MM.1S (cell line): ENCODE results near the gene DTX3L.

Experiments
- DNase-seq: peaks from one replicate; pipeline ENCODE4 v3.0.0-alpha.2; 2015
- H2AFZ ChIP-seq: fragments of 300-600 bp; sonication (generic); 2 replicates; pipeline ENCODE4 v1.6.0; 2016; ENCODE audit warnings: antibody characterized with exemption, low read length
- H3F3A ChIP-seq: fragments of 300-600 bp; sonication (generic); 2 replicates; pipeline ENCODE4 v1.6.1; 2016; ENCODE audit warnings: mild to moderate bottlenecking, antibody characterized with exemption, low read length, moderate library complexity, mixed read lengths; ENCODE audit not compliant: insufficient read depth
- H3K27ac ChIP-seq: fragments of 300-600 bp; sonication (generic); 2 replicates; pipeline ENCODE4 v1.5.1; 2016; ENCODE audit warnings: mild to moderate bottlenecking, low read length
- H3K27me3 ChIP-seq: fragments of 300-600 bp; sonication (generic); replicated peaks from 2 replicates; pipeline ENCODE4 v1.6.0; 2016; ENCODE audit warnings: low read length; ENCODE audit not compliant: insufficient read depth
- H3K36me3 ChIP-seq: fragments of 300-600 bp; sonication (generic); replicated peaks from 2 replicates; pipeline ENCODE4 v1.6.1; 2016; ENCODE audit warnings: mild to moderate bottlenecking, low read length, mixed read lengths; ENCODE audit not compliant: insufficient read depth
- H3K4me1 ChIP-seq: fragments of 300-600 bp; sonication (generic); 2 replicates; pipeline ENCODE4 v1.6.1; 2016; ENCODE audit warnings: low read length, mixed read lengths
- H3K4me2 ChIP-seq: fragments of 300-600 bp; sonication (generic); 2 replicates; pipeline ENCODE4 v1.6.0; 2016; ENCODE audit warnings: low read depth, low read length
- H3K4me3 ChIP-seq: fragments of 300-600 bp; sonication (generic); 2 replicates; pipeline ENCODE4 v1.5.1; 2016; ENCODE audit warnings: low read length, mixed read lengths
- H3K79me2 ChIP-seq: fragments of 300-600 bp; sonication (generic); 2 replicates; pipeline ENCODE4 v1.6.1; 2016; ENCODE audit warnings: mixed run types, low read length, mixed read lengths
- H3K9ac ChIP-seq: fragments of 300-600 bp; sonication (generic); 2 replicates; pipeline ENCODE4 v1.6.1; 2016; ENCODE audit warnings: low read length, mixed read lengths
- H3K9me2 ChIP-seq: fragments of 300-600 bp; sonication (generic); replicated peaks from 2 replicates; pipeline ENCODE4 v1.6.1; 2016; ENCODE audit warnings: mild to moderate bottlenecking, low read length, mixed read lengths; ENCODE audit not compliant: insufficient read depth
- H3K9me3 ChIP-seq: fragments of 300-600 bp; sonication (generic); replicated peaks from 2 replicates; pipeline ENCODE4 v1.6.1; 2016; ENCODE audit warnings: mild to moderate bottlenecking, low read length, mixed read lengths; ENCODE audit not compliant: insufficient read depth
- H4K20me1 ChIP-seq: fragments of 300-600 bp; sonication (generic); 2 replicates; pipeline ENCODE4 v1.6.1; 2016; ENCODE audit warnings: mild to moderate bottlenecking, low read length, moderate library complexity, mixed read lengths; ENCODE audit not compliant: insufficient read depth
- EZH2 ChIP-seq: fragments of 300-600 bp; sonication (generic); optimal IDR thresholded peaks from 2 replicates; pipeline ENCODE3; 2017; ENCODE audit warnings: low read depth, mild to moderate bottlenecking, antibody characterized with exemption, low read length, mixed read lengths
- EZH2phosphoT487 ChIP-seq: fragments of 300-600 bp; sonication (generic); IDR thresholded peaks from 2 replicates; pipeline ENCODE4 v1.6.1; 2018; ENCODE audit warnings: antibody characterized with exemption, low read length
- TF ChIP-seq, protein P1 (sequence below): fragments of 300-600 bp; sonication (generic); IDR thresholded peaks from 2 replicates; pipeline ENCODE4 v1.5.1; 2016; ENCODE audit warnings: antibody characterized with exemption, low read length, mixed read lengths

The DTX3L gene

DNA sequence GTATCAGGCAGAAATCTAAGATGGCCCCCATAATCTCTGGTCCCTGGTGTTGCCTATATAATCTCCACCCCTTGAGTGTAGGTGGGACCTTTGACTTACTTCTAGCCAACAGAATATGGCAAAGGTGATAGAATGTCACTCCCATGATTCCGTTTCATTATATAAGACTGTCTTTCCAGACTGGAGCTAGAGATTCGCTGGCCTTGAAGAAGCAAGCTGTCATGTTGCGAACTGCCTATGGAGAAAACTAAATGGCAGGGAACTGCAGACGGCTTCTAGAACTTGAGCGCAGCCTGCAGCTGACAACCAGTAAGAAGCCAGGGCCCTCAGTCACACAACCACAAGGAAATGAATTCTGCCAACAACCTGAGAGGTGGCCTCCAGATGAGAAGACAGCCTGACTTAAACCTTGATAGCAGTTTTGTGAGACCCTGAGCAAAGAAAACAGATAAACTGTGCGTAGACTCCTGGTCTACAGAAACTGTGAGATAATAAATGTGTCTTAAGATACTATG is 47.2 kb upstream of the DTX3L start:
- no peak overlapping the region for H3K9ac ChIP-seq
- H3K9me2 ChIP-seq: no peaks in the 10 kb centered on the region
- H3K9me3 ChIP-seq: no peaks in the 10 kb centered on the region
- H3K4me1 ChIP-seq: peaks cover 7% of the 10 kb centered on the region
- no peaks in the 10 kb centered on the region for H3K27me3 ChIP-seq
- H3K79me2 ChIP-seq: peaks cover 22% of the 10 kb centered on the region
- no peak overlapping the region for H3K4me3 ChIP-seq
- TF ChIP-seq EZH2phosphoT487 (no peak), EZH2 (no peak)
- TF ChIP-seq, protein P1, sequence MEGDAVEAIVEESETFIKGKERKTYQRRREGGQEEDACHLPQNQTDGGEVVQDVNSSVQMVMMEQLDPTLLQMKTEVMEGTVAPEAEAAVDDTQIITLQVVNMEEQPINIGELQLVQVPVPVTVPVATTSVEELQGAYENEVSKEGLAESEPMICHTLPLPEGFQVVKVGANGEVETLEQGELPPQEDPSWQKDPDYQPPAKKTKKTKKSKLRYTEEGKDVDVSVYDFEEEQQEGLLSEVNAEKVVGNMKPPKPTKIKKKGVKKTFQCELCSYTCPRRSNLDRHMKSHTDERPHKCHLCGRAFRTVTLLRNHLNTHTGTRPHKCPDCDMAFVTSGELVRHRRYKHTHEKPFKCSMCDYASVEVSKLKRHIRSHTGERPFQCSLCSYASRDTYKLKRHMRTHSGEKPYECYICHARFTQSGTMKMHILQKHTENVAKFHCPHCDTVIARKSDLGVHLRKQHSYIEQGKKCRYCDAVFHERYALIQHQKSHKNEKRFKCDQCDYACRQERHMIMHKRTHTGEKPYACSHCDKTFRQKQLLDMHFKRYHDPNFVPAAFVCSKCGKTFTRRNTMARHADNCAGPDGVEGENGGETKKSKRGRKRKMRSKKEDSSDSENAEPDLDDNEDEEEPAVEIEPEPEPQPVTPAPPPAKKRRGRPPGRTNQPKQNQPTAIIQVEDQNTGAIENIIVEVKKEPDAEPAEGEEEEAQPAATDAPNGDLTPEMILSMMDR: no peak
- peaks cover 8% of the 10 kb centered on the region for H3F3A ChIP-seq
- H3K27ac ChIP-seq: no peak overlapping the region
- no peak overlapping the region for H2AFZ ChIP-seq
- H3K36me3 ChIP-seq: no peaks in the 10 kb centered on the region
- DNase-seq: no peak
- no peak overlapping the region for H3K4me2 ChIP-seq
- H4K20me1 ChIP-seq: peaks cover 15% of the 10 kb centered on the region; the same call in 1 of the 2 replicates

DNA sequence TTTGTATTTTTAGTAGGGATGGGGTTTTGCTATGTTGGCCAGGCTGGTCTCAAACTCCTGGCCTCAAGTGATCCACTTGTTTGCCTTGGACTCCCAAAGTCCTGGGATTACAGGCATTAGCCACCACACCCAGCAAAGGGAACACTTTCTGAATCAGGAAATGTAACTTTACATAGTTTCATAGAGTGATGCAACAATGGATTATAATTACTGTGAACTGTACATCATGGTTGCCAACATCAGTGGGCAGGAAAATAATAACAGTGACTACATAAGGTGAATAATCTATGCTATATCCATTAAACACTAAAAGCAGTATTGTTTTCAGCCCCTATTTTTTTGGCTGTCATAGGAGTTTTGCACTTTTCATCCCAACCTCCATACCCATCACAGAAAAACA is 44.4 kb upstream of the DTX3L start:
- Histone ChIP-seq H3K27ac (no peak overlapping the region), H3K4me1 (no peaks in the 10 kb centered on the region), H3K79me2 (no peaks in the 10 kb centered on the region), H3K9me2 (no peaks in the 10 kb centered on the region), H3K4me3 (no peak overlapping the region), H3K9ac (no peak overlapping the region), H2AFZ (no peak overlapping the region), H4K20me1 (no peaks in the 10 kb centered on the region), H3K9me3 (no peaks in the 10 kb centered on the region), H3K4me2 (no peak overlapping the region), H3F3A (no peaks in the 10 kb centered on the region; the same call in 1 of the 2 replicates), H3K27me3 (no peaks in the 10 kb centered on the region), H3K36me3 (no peaks in the 10 kb centered on the region)
- TF ChIP-seq EZH2phosphoT487 (no peak), EZH2 (no peak)
- TF ChIP-seq, protein P1: no peak
- no peak for DNase-seq

DNA sequence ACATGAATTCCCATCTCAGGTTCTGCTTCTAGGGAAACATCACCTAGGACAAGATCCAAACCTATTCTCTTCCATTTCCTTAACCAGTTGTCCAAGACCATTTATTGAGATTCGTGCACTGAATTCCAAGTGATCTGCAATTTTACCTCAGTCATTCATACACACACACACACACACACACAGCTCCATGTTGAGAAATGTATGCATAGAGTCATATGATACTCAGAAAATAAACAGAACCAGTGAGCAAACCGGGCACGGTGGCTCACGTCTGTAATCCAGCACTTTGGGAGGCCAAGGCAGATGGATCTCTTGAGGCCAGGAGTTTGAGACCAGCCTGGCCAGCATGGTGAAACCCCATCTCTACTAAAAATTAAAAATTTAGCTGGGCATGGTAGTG is 43.3 kb upstream of the DTX3L start:
- H4K20me1 ChIP-seq: no peaks in the 10 kb centered on the region
- no peak overlapping the region for H3K4me3 ChIP-seq
- DNase-seq: no peak
- H3K9me2 ChIP-seq: no peaks in the 10 kb centered on the region
- H2AFZ ChIP-seq: no peak overlapping the region
- H3K27ac ChIP-seq: no peak overlapping the region
- no peaks in the 10 kb centered on the region for H3K4me1 ChIP-seq
- no peaks in the 10 kb centered on the region for H3K36me3 ChIP-seq
- no peaks in the 10 kb centered on the region for H3K9me3 ChIP-seq
- no peaks in the 10 kb centered on the region for H3F3A ChIP-seq
- H3K27me3 ChIP-seq: no peaks in the 10 kb centered on the region
- no peak overlapping the region for H3K4me2 ChIP-seq
- TF ChIP-seq EZH2phosphoT487 (no peak), EZH2 (no peak)
- TF ChIP-seq, protein P1: no peak
- no peak overlapping the region for H3K9ac ChIP-seq
- no peaks in the 10 kb centered on the region for H3K79me2 ChIP-seq
